HUES64 (cell line): ENCODE results near the gene CAMSAP1.
"Not testable (repeated sequence)": the region's sequence is repeated elsewhere in the genome, so short reads cannot be mapped to it uniquely, and the experiment has no call there.

Experiments used
- H3K27ac ChIP-seq: 2 replicates; pipeline ENCODE4 v1.7.0; 2013; ENCODE audit warnings: low read depth, low read length, inconsistent platforms
- H3K27me3 ChIP-seq: 2 replicates; pipeline ENCODE4 v1.6.1; 2013; ENCODE audit warnings: mild to moderate bottlenecking, low read length; ENCODE audit not compliant: insufficient read depth
- H3K36me3 ChIP-seq: 2 replicates; pipeline ENCODE4 v1.6.1; 2013; ENCODE audit warnings: mild to moderate bottlenecking, low read length; ENCODE audit not compliant: insufficient read depth
- H3K4me1 ChIP-seq: 2 replicates; pipeline ENCODE4 v1.6.1; 2013; ENCODE audit warnings: mild to moderate bottlenecking, low read length, moderate library complexity; ENCODE audit not compliant: insufficient read depth
- H3K4me3 ChIP-seq: 2 replicates; pipeline ENCODE4 v1.5.1; 2013; ENCODE audit warnings: mild to moderate bottlenecking, low read length, moderate library complexity
- H3K9ac ChIP-seq: 2 replicates; pipeline ENCODE4 v1.6.1; 2013; ENCODE audit warnings: mild to moderate bottlenecking, low read depth, low read length
- H3K9me3 ChIP-seq: 2 replicates; pipeline ENCODE4 v1.6.1; 2013; ENCODE audit warnings: low read depth, low read length; ENCODE audit not compliant: insufficient read depth
- WGBS: fragments of 150-250, 120-280 bp; methylation state at CpG from one replicate; pipeline ENCODE4 v1.1.7; 2013; ENCODE audit warnings: missing lambda C conversion rate; 5-methylcytosine and 5-hydroxymethylcytosine counted together

The CAMSAP1 gene

DNA sequence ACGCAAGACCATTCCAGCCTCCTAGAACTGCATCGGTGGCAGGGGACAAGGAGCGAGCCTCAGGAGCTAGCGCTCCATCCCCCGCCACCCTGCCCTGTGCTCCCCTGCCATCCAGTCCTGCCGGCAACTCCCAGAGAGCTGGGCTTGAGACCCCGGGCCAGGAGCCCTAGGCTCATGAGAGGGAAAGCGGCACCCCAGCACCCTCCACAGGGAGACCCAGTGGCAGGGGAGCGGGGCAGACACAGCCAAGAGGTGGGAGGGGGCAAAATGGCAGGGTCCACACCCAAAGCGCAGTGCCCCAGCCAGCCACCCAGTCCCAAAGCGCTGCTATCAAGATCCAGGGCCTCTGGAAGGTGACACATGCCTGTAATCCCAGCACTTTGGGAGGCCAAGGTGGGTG lies 41.1 kb upstream of the CAMSAP1 start:
- Histone ChIP-seq H3K9me3 (no peaks in the 10 kb centered on the region), H3K9ac (no peak overlapping the region), H3K27me3 (no peaks in the 10 kb centered on the region), H3K4me1 (no peaks in the 10 kb centered on the region), H3K27ac (no peak overlapping the region), H3K36me3 (peaks cover 70% of the 10 kb centered on the region), H3K4me3 (no peak overlapping the region)
- WGBS, result 86% methylated on average over 11 of the region's 11 CpGs

- no peak overlapping the region for H3K9ac ChIP-seq
- peaks cover 71% of the 10 kb centered on the region for H3K36me3 ChIP-seq
- H3K4me1 ChIP-seq, result no peaks in the 10 kb centered on the region
- 96% methylated on average over 18 of the region's 18 CpGs for WGBS
- no peak overlapping the region for H3K27ac ChIP-seq
- no peaks in the 10 kb centered on the region for H3K9me3 ChIP-seq
- no peaks in the 10 kb centered on the region for H3K27me3 ChIP-seq
- H3K4me3 ChIP-seq, result no peak overlapping the region
These were observed 40.2 kb upstream of the CAMSAP1 start for GRCh38 chr9:135947582-135947981.

- not testable (repeated sequence) for H3K27ac ChIP-seq, H3K9me3 ChIP-seq, H3K4me3 ChIP-seq, H3K9ac ChIP-seq, H3K4me1 ChIP-seq, H3K27me3 ChIP-seq
- 97% methylated on average over 19 of the region's 19 CpGs for WGBS
- peaks cover 69% of the 10 kb centered on the region for H3K36me3 ChIP-seq
These were observed 39.8 kb upstream of the CAMSAP1 start for GRCh38 chr9:135947105-135947504.

DNA sequence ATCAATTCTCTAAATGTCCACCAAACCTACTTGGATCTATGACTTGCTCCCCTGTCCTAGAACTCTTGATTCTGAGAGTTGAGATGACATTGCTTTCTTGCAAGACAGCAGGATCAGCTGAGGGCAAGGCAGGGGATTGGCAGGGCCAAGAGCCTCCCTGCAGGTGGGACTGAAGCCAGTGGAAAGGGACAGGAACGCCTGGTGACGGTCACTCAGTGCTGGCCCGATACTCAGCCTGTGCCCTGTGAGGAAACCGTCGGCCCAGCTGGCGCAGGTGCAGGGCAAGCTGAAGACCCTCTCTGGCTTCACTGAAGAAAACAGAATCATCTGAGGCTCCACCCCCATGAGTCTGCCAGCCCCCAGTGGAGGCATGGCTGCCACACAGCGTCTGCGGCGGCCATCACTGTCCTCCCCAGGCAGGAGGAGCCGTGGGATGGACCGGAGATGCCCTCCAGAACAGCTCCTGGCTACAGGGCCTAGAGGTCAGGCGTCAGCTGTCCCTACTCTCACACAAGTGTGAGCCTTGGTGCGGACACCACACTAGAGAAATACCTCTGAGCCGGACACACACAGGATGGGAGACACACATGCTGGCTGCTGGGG lies 39.1 kb upstream of the CAMSAP1 start:
- Histone ChIP-seq H3K4me3 (no peak overlapping the region), H3K9ac (no peak overlapping the region), H3K27ac (no peak overlapping the region), H3K27me3 (no peaks in the 10 kb centered on the region), H3K9me3 (no peaks in the 10 kb centered on the region), H3K4me1 (no peaks in the 10 kb centered on the region), H3K36me3 (peaks cover 71% of the 10 kb centered on the region)
- 94% methylated on average over 14 of the region's 14 CpGs for WGBS

DNA sequence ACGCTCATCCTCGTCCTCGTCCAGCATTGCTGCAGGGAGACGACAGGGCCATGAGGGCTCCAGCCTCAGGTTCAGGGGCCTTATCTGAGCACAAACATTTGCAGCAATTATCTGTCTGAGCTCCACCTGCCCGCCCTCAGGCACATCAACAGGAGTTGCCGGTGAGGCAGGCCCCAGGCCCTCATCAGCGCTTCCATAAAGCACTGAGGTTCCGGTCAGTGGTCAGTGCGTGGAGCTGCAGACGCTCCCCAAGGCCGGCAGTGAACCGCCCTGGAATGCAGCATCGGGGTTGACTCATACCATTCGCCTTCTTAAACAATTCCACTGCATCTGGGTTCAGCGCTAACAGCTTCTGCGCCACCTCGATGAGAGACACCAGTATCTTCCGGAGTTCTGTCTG lies 38.6 kb upstream of the CAMSAP1 start:
- H3K36me3 ChIP-seq, result peaks cover 71% of the 10 kb centered on the region
- no peak overlapping the region for H3K4me3 ChIP-seq
- no peaks in the 10 kb centered on the region for H3K4me1 ChIP-seq
- no peaks in the 10 kb centered on the region for H3K27me3 ChIP-seq
- 96% methylated on average over 18 of the region's 18 CpGs for WGBS
- no peaks in the 10 kb centered on the region for H3K9me3 ChIP-seq
- H3K9ac ChIP-seq, result no peak overlapping the region
- no peak overlapping the region for H3K27ac ChIP-seq

- no peak overlapping the region for H3K27ac ChIP-seq
- no peak overlapping the region for H3K9ac ChIP-seq
- no peaks in the 10 kb centered on the region for H3K4me1 ChIP-seq
- H3K4me3 ChIP-seq, result no peak overlapping the region
- no peaks in the 10 kb centered on the region for H3K9me3 ChIP-seq
- 93% methylated on average over 36 of the region's 36 CpGs for WGBS
- no peaks in the 10 kb centered on the region for H3K27me3 ChIP-seq
- peaks cover 71% of the 10 kb centered on the region for H3K36me3 ChIP-seq
These were observed 37.3 kb upstream of the CAMSAP1 start for GRCh38 chr9:135944444-135945252.

- not testable (repeated sequence) for H3K4me1 ChIP-seq, H3K4me3 ChIP-seq, H3K9me3 ChIP-seq, H3K9ac ChIP-seq, H3K27ac ChIP-seq, H3K27me3 ChIP-seq
- 95% methylated on average over 5 of the region's 6 CpGs for WGBS
- peaks cover 81% of the 10 kb centered on the region for H3K36me3 ChIP-seq
These were observed 36.3 kb upstream of the CAMSAP1 start for GRCh38 chr9:135943604-135944003.

- peaks cover 86% of the 10 kb centered on the region for H3K36me3 ChIP-seq
These were observed 34.1 kb upstream of the CAMSAP1 start for GRCh38 chr9:135941288-135941995.

DNA sequence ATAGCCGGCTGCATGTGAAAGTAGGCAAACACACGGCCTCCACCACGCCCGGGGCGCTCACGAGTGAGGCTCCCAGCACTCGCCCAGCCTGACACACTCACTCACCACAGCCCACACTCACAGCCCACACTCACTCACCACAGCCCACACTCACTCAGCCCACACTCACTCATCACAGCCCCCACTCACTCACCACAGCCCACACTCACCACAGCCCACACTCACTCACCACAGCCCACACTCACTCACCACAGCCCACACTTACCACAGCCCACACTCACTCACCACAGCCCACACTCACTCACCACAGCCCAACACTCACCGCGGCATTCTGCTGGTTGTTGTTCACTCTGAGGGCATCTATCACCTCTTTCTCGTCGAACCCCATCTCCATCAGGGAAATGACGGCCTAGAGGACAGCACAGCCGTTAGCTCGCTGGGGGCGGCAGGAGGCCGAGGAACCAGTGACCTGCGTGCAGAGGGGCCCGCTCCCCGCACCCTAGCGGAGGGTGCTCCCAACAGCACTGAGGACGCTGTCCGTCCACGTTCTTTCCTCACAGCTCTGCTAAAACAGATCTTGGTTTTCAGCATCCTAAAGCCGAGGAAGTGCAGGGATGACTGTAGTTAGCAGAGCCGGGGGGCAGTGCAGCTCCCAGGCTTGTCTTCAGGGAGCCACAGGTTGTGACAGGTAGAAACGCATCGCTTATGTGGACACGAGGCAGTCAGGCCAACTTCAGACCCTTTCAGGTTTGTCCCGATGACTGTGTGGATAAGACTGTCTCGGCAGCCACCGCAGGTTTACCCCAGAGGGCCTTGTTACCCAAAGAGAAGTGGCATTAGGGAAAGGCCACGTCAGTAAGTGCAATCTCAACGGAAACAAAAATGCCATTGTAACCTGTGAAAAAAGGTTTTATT lies 32.3 kb upstream of the CAMSAP1 start:
- Histone ChIP-seq H3K36me3 (peaks cover 84% of the 10 kb centered on the region), H3K27ac (no peak overlapping the region), H3K4me1 (no peaks in the 10 kb centered on the region), H3K27me3 (no peaks in the 10 kb centered on the region), H3K9me3 (peaks cover 9% of the 10 kb centered on the region; the same call in 1 of the 2 replicates), H3K9ac (no peak overlapping the region), H3K4me3 (no peak overlapping the region)
- WGBS, result 96% methylated on average over 33 of the region's 33 CpGs

More at GRCh38 chr9:135941288-135941995, 34.1 kb upstream of the CAMSAP1 start:
- H3K9me3 ChIP-seq, result peaks cover 6% of the 10 kb centered on the region; the same call in 1 of the 2 replicates
- no peak overlapping the region for H3K4me3 ChIP-seq
- H3K9ac ChIP-seq, result no peak overlapping the region
- WGBS, result 92% methylated on average over 13 of the region's 13 CpGs
- H3K4me1 ChIP-seq, result no peaks in the 10 kb centered on the region
- no peaks in the 10 kb centered on the region for H3K27me3 ChIP-seq
- no peak overlapping the region for H3K27ac ChIP-seq

DNA sequence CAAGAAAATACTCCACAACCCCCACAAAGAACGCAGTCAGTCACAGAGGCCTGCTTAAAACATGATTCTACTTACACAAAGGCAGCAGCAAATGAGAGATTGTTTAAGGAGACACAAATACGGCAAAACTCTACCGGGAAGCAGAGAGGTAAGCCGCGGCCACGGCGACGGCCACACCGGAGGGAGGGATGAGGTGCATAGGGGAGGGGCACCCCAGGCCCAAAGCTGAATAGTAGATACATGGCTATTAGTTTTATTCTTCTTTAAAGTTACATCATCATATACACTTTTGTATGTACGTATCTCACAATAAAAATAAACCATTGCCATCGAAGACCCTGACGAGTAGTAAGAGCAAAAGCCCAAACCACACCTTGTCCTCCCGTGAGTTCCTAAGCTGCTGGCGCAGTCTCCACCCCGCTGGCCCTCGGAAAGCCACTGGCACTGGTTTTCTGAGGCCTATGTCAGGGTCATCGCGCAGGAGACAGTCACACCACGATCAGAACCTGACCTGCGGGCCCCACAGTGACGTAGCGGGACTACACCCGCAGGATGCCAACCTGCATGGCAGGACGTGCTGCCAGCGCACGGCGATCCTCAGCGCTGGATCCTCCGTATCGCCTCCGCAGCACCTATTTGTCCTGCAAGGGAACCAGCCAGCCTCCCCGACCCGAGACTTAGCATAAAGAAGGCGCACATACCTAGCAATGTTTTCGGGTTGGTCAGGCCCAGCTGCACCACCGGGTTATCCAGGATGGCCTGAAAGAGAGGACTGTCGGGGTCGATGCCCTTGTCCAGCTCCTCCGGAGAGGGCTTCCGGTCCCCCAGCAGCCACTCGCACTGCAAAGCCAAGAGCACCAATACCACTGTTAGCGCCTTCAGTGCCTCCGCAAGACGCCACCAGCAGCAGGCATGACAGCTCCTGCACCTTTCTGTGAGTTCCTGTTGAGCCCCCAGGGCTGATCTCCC lies 30.5 kb upstream of the CAMSAP1 start:
- H3K4me1 ChIP-seq, result no peaks in the 10 kb centered on the region
- peaks cover 9% of the 10 kb centered on the region; the same call in 1 of the 2 replicates for H3K9me3 ChIP-seq
- peaks cover 80% of the 10 kb centered on the region for H3K36me3 ChIP-seq
- H3K27me3 ChIP-seq, result no peaks in the 10 kb centered on the region
- H3K9ac ChIP-seq, result no peak overlapping the region
- no peak overlapping the region for H3K27ac ChIP-seq
- 97% methylated on average over 44 of the region's 44 CpGs for WGBS
- no peak overlapping the region for H3K4me3 ChIP-seq
